ENCODE data around the gene SGPL1.
"Not testable (repeated sequence)": the region's sequence is repeated elsewhere in the genome, so short reads cannot be mapped to it uniquely, and the experiment has no call there.

The SGPL1 gene

DNA sequence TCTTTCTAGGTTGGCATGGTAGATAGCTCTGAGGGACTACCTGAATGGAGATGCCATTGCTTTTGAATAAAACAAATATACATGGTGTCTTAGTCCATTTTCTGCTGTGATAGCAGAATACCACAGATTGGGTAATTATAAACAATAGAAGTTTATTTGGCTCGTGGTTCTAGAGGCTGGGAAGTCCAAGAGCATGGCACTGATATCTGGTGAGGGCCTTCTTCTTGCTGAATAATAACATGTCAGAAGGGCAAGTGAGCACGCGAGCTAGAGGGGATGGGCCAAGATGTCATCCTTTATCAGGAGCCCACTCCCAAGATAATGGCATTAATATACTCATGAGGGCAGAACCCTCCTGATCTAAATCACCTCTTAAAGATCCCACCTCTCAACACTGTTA, 21.9 kb downstream of the SGPL1 start:
- no peak for DNase-seq (ENCODE audit: extremely low read depth in 1 of 2, low read depth in 1 of 2)

DNA sequence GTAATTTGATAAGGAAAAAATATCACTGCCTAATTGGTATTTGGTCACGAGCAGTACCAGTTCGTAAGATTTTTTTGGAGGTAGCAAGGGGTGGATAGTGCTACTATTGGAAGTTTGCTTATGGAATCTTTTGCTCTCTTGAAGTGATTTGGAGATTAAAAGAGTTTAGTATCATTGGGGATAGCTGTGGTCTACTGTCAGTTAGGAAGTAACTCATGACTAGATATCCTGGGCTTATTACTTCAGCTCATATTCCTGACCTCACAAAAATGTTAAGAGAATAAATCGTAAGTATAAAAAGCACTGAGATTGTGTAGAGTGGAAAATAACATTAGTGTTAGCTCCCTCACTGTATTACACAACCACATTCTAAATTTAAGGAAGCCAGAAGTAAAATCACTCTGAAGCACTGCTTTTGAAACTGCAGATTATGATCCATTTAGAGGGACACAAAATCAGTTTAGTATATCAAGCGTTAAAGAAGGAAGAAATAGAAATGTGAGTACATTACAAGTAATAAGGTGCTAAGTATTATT, 22.6 kb downstream of the SGPL1 start:
- no peak for DNase-seq (ENCODE audit: extremely low read depth in 1 of 2, low read depth in 1 of 2)

GRCh38 chr10:70840836-70841235, 25.1 kb downstream of the SGPL1 start:
- no peak for DNase-seq (ENCODE audit: extremely low read depth in 1 of 2, low read depth in 1 of 2)

GRCh38 chr10:70843333-70843732, 27.6 kb downstream of the SGPL1 start:
- DNase-seq (ENCODE audit: extremely low read depth in 1 of 2, low read depth in 1 of 2): no peak

DNA sequence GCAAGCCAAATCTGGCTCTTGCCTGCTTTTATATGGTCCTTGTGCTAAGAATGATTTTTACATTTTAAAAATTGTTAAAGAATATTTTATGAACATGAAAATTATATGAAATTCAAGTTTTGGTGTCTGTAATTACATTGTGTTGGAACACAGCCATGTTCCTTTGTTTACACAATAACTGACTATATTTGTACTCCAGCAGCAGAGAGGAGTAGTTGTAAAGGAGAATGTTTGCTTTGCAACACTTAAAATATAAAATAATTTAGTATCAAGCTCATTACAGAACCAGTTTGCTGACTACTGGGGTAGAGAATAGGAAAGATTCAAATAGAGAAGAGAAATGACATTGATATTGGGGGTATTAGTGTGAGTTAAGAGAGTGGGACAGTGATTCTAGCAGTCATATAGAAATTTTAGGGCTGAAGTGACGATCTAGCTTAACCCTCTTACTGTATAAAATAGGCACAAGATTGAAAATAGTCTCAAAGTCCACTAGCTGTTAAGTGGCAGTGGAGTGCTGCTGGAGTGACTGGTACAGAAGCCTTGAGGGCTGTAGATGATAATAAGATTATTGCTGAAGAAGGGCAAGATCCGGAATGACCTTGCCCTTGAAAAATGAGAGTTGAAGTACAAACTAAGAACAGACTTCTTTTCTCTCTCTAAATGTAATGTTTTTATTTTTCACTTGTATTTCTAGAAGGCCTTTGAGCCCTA, 28.2 kb downstream of the SGPL1 start:
- no peak for DNase-seq (ENCODE audit: extremely low read depth in 1 of 2, low read depth in 1 of 2)

GRCh38 chr10:70845256-70845655, 29.5 kb downstream of the SGPL1 start:
- DNase-seq (ENCODE audit: extremely low read depth in 1 of 2, low read depth in 1 of 2): no peak

GRCh38 chr10:70845816-70846215, 30.1 kb downstream of the SGPL1 start:
- no peak for DNase-seq (ENCODE audit: extremely low read depth in 1 of 2, low read depth in 1 of 2)

- DNase-seq (ENCODE audit: extremely low read depth in 1 of 2, low read depth in 1 of 2): no peak
Observed at GRCh38 chr10:70846795-70847194, 31.0 kb downstream of the SGPL1 start.

- DNase-seq (ENCODE audit: extremely low read depth in 1 of 2, low read depth in 1 of 2): no peak
Observed at GRCh38 chr10:70847659-70848360, 32.1 kb downstream of the SGPL1 start.

- no peak for DNase-seq (ENCODE audit: extremely low read depth in 1 of 2, low read depth in 1 of 2)
Observed at GRCh38 chr10:70849582-70850016, 33.9 kb downstream of the SGPL1 start.

GRCh38 chr10:70850097-70850496, 34.3 kb downstream of the SGPL1 start:
- DNase-seq (ENCODE audit: extremely low read depth in 1 of 2, low read depth in 1 of 2): no peak

GRCh38 chr10:70851597-70852475, 36.1 kb downstream of the SGPL1 start:
- DNase-seq (ENCODE audit: extremely low read depth in 1 of 2, low read depth in 1 of 2): no peak

DNA sequence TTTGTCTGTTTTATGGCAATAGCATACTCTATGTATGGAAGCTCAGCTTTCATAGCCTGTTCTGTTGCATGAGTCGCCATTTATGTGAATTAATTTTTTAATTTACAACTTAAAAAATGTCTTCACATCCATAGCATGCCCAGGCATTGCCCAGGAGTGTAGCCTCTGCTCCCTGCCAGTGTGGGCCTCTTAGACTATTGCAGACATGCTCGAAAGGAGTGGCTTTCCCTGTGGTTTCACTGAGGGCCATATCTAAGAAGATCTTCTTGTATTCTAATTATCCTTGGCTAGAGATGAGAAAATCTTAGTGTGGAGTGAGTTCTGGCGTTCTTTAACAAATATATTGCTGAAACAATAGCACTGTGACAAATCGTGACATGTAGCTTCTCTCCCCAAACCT, 37.3 kb downstream of the SGPL1 start:
- no peak for DNase-seq (ENCODE audit: extremely low read depth in 1 of 2, low read depth in 1 of 2)

GRCh38 chr10:70853457-70853856, 37.7 kb downstream of the SGPL1 start:
- DNase-seq (ENCODE audit: extremely low read depth in 1 of 2, low read depth in 1 of 2): no peak

GRCh38 chr10:70856454-70856853, 40.7 kb downstream of the SGPL1 start:
- no peak for DNase-seq (ENCODE audit: extremely low read depth in 1 of 2, low read depth in 1 of 2)

- DNase-seq (ENCODE audit: extremely low read depth in 1 of 2, low read depth in 1 of 2): no peak
Observed at GRCh38 chr10:70858759-70859158, 43.0 kb downstream of the SGPL1 start.

- DNase-seq (ENCODE audit: extremely low read depth in 1 of 2, low read depth in 1 of 2): not testable (repeated sequence)
Observed at GRCh38 chr10:70861495-70862197, 45.9 kb downstream of the SGPL1 start.

- DNase-seq (ENCODE audit: extremely low read depth in 1 of 2, low read depth in 1 of 2): no peak
Observed at GRCh38 chr10:70863470-70864160, 47.9 kb downstream of the SGPL1 start.

- DNase-seq (ENCODE audit: extremely low read depth in 1 of 2, low read depth in 1 of 2): no peak
Observed at GRCh38 chr10:70864935-70865334, 49.2 kb downstream of the SGPL1 start.

DNA sequence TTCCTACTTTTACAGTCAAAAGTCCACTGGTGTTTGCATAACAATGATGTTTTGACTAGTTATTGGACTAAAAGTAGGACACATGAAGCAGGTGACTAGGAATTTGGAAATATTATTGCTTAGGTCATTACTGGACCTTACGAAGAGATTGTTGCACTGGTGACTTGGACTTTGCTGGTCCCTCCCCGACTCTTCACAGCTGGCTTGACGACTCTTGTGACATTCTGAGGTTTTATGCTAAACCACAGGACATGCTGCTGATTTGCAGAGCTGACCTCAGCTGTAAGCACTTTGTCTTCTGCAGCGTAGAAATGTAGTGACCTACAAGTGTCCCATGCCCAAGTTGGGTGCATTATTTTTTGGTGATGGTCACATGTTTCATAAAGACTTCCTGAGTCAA, 50.7 kb downstream of the SGPL1 start:
- no peak for DNase-seq (ENCODE audit: extremely low read depth in 1 of 2, low read depth in 1 of 2)

Measured in activated CD8-positive, alpha-beta memory T cell treated with anti-CD3 and anti-CD28 coated beads for 1 hour (primary cell).